ENCODE results near the gene EFCAB14.
"Not testable (repeated sequence)": the region's sequence is repeated elsewhere in the genome, so short reads cannot be mapped to it uniquely, and the experiment has no call there.

EFCAB14 gene

DNA sequence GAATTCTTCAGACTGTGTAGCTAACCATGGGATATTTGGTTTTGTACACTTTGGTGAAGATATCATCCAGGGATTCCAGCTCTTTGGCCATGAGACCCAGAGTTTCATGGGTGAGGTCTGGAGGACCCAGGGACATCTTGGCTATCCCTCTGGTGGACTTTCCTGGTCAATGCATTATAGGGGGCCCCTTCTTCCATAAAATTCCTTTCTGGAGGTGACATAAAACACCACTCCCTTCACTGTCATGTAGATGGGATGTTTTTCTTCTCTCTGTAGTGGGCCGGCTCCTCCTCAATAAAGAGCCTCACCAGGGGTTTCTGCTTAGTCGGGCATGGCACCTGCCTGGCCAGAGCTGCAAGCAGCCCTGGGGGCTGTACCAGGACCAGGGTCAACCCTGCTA is 52.9 kb downstream of the EFCAB14 start:
- DNase-seq = no peak
- peaks cover 11% of the 10 kb centered on the region for H3K79me2 ChIP-seq (ENCODE audit: insufficient read depth, low read length)
- H3K36me3 ChIP-seq (ENCODE audit: insufficient read depth, low read length) = peaks cover 11% of the 10 kb centered on the region
- no peak for ATAC-seq (ENCODE audit: insufficient read depth, low read depth)
- H4K20me1 ChIP-seq (ENCODE audit: insufficient read depth, low read length) = no peaks in the 10 kb centered on the region
- no peak overlapping the region for H3K4me2 ChIP-seq (ENCODE audit: insufficient read depth, low read length)
- H3K27me3 ChIP-seq (ENCODE audit: insufficient read depth, low read length, poor library complexity) = no peaks in the 10 kb centered on the region
- no peak overlapping the region for H2AFZ ChIP-seq (ENCODE audit: low read depth, low read length)
- H3K4me3 ChIP-seq (ENCODE audit: low read depth in 1 of 2, low read length in 2 of 2) = no peak overlapping the region
- H3K9me3 ChIP-seq (ENCODE audit: insufficient read depth, low read length, severe bottlenecking) = no peaks in the 10 kb centered on the region
- no peak overlapping the region for H3K9ac ChIP-seq (ENCODE audit: low read depth, low read length)
- peaks cover 17% of the 10 kb centered on the region for H3K4me1 ChIP-seq (ENCODE audit: insufficient read depth, low read length)
- H3K27ac ChIP-seq (ENCODE audit: low read length) = no peak overlapping the region
- TF ChIP-seq, protein P1, sequence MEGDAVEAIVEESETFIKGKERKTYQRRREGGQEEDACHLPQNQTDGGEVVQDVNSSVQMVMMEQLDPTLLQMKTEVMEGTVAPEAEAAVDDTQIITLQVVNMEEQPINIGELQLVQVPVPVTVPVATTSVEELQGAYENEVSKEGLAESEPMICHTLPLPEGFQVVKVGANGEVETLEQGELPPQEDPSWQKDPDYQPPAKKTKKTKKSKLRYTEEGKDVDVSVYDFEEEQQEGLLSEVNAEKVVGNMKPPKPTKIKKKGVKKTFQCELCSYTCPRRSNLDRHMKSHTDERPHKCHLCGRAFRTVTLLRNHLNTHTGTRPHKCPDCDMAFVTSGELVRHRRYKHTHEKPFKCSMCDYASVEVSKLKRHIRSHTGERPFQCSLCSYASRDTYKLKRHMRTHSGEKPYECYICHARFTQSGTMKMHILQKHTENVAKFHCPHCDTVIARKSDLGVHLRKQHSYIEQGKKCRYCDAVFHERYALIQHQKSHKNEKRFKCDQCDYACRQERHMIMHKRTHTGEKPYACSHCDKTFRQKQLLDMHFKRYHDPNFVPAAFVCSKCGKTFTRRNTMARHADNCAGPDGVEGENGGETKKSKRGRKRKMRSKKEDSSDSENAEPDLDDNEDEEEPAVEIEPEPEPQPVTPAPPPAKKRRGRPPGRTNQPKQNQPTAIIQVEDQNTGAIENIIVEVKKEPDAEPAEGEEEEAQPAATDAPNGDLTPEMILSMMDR (IDR thresholded peaks at IDR 0.05; ENCODE audit: borderline replicate concordance, extremely low read depth, low read length, poor library complexity, severe bottlenecking) = no peak
- no peak for TF ChIP-seq EZH2 (IDR thresholded peaks at IDR 0.05; ENCODE audit: borderline replicate concordance, low read depth, low read length, severe bottlenecking)

GRCh38 chr1:46662919-46663318 is 56.0 kb downstream of the EFCAB14 start:
- not testable (repeated sequence) for H3K9ac ChIP-seq (ENCODE audit: low read depth, low read length); H3K4me3 ChIP-seq (ENCODE audit: low read depth in 1 of 2, low read length in 2 of 2); H3K9me3 ChIP-seq (ENCODE audit: insufficient read depth, low read length, severe bottlenecking); H3K27me3 ChIP-seq (ENCODE audit: insufficient read depth, low read length, poor library complexity); H4K20me1 ChIP-seq (ENCODE audit: insufficient read depth, low read length); H3K27ac ChIP-seq (ENCODE audit: low read length); H2AFZ ChIP-seq (ENCODE audit: low read depth, low read length); DNase-seq; H3K4me2 ChIP-seq (ENCODE audit: insufficient read depth, low read length); ATAC-seq (ENCODE audit: insufficient read depth, low read depth)
- Histone ChIP-seq H3K4me1 (ENCODE audit: insufficient read depth, low read length) (peaks cover 12% of the 10 kb centered on the region), H3K36me3 (ENCODE audit: insufficient read depth, low read length) (peaks cover 11% of the 10 kb centered on the region), H3K79me2 (ENCODE audit: insufficient read depth, low read length) (peaks cover 10% of the 10 kb centered on the region)

- not testable (repeated sequence) for H3K4me3 ChIP-seq (ENCODE audit: low read depth in 1 of 2, low read length in 2 of 2); DNase-seq; H3K27ac ChIP-seq (ENCODE audit: low read length); H2AFZ ChIP-seq (ENCODE audit: low read depth, low read length); H4K20me1 ChIP-seq (ENCODE audit: insufficient read depth, low read length); H3K27me3 ChIP-seq (ENCODE audit: insufficient read depth, low read length, poor library complexity); H3K9me3 ChIP-seq (ENCODE audit: insufficient read depth, low read length, severe bottlenecking); H3K4me1 ChIP-seq (ENCODE audit: insufficient read depth, low read length); H3K9ac ChIP-seq (ENCODE audit: low read depth, low read length); ATAC-seq (ENCODE audit: insufficient read depth, low read depth); H3K79me2 ChIP-seq (ENCODE audit: insufficient read depth, low read length); H3K4me2 ChIP-seq (ENCODE audit: insufficient read depth, low read length)
- peaks cover 19% of the 10 kb centered on the region for H3K36me3 ChIP-seq (ENCODE audit: insufficient read depth, low read length)
These were observed 58.8 kb downstream of the EFCAB14 start for GRCh38 chr1:46660116-46660515.

DNA sequence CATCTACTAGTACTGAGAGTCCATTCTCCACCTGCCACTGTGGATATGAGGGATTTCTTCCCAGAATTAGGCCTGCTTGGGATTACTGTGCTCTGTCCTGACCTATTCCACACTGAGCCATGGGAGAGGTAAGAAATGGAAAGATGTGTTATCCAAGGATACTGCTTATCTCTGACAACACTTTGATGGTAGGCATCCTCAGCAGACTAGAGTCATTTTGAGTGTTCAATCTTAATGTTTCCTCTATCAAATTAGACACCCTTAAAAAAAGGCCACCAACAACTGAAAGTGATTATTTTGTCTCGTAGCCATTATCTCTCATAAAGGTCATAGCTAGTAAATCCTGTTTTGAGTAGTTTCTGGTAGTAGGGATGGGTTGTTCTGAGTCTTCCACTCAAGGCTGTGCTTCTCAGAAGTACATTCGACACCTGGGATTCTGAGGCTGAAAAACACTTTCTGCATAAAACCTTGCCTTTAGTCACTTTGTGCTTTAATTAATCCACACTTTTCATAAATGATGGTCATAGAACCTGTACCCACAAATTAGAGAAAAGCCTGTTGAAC is 59.5 kb downstream of the EFCAB14 start:
- H3K36me3 ChIP-seq (ENCODE audit: insufficient read depth, low read length) = peaks cover 17% of the 10 kb centered on the region
- no peak overlapping the region for H3K4me3 ChIP-seq (ENCODE audit: low read depth in 1 of 2, low read length in 2 of 2)
- H3K4me2 ChIP-seq (ENCODE audit: insufficient read depth, low read length) = no peak overlapping the region
- no peak overlapping the region for H3K27ac ChIP-seq (ENCODE audit: low read length)
- ATAC-seq (ENCODE audit: insufficient read depth, low read depth) (no peak), DNase-seq (no peak)
- no peaks in the 10 kb centered on the region for H3K79me2 ChIP-seq (ENCODE audit: insufficient read depth, low read length)
- TF ChIP-seq, protein P1 (IDR thresholded peaks at IDR 0.05; ENCODE audit: borderline replicate concordance, extremely low read depth, low read length, poor library complexity, severe bottlenecking) = no peak
- no peak for TF ChIP-seq EZH2 (IDR thresholded peaks at IDR 0.05; ENCODE audit: borderline replicate concordance, low read depth, low read length, severe bottlenecking)
- H3K27me3 ChIP-seq (ENCODE audit: insufficient read depth, low read length, poor library complexity) = no peaks in the 10 kb centered on the region
- H3K9ac ChIP-seq (ENCODE audit: low read depth, low read length) = no peak overlapping the region
- no peaks in the 10 kb centered on the region for H3K9me3 ChIP-seq (ENCODE audit: insufficient read depth, low read length, severe bottlenecking)
- no peaks in the 10 kb centered on the region for H4K20me1 ChIP-seq (ENCODE audit: insufficient read depth, low read length)
- no peaks in the 10 kb centered on the region for H3K4me1 ChIP-seq (ENCODE audit: insufficient read depth, low read length)
- no peak overlapping the region for H2AFZ ChIP-seq (ENCODE audit: low read depth, low read length)
